T-helper 9 cell (primary cell): ENCODE measurements around the gene TTC34.

Experiments
- DNase-seq: peaks from one replicate; pipeline ENCODE4 v3.0.0-alpha.2; 2020

The TTC34 gene

DNA sequence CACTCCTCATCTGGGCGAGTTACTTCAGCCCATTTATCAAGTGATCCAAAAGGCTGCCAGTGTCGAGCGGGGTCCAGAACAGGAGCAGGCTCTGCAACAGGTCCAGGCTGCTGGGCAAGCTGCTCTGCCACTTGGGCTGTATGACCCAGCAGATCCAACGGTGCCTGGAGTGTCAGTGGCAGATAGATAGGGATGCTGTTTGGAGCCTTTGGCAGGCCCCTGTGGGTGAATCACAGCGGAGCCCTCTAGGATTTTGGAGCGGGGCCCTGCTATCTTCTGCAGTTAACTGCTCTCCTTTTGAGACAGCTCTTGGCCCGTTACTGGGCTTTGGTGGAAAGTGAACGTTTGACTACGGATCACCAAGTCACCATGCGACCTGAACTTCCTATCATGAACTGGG, 176.2 kb downstream of the TTC34 start:
- DNase-seq, result no peak

DNA sequence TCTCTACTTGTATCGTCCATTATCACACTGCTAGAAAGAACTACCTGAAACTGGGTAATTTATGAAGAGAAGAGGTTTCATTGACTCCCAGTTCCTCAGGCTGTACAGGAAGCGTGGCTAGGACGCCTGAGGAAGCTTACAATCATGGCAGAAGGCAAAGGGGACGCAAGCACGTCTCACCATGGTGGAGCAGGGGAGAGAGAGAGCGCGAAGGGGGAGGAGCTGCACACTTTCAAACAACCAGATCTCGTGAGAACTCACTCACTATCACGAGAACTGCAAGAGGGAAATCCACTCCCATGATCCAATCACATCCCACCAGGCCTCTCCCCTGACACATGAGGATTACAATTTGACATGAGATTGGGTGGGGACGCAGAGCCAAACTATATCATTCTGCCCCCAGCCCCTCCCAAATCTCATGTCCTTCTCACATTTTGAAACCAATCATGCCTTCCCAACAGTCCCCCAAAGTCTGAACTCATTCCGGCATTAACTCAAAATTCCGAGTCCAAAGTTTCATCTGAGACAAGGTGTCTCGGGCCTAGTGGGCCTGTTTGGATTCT, 176.7 kb downstream of the TTC34 start:
- DNase-seq, result no peak

DNA sequence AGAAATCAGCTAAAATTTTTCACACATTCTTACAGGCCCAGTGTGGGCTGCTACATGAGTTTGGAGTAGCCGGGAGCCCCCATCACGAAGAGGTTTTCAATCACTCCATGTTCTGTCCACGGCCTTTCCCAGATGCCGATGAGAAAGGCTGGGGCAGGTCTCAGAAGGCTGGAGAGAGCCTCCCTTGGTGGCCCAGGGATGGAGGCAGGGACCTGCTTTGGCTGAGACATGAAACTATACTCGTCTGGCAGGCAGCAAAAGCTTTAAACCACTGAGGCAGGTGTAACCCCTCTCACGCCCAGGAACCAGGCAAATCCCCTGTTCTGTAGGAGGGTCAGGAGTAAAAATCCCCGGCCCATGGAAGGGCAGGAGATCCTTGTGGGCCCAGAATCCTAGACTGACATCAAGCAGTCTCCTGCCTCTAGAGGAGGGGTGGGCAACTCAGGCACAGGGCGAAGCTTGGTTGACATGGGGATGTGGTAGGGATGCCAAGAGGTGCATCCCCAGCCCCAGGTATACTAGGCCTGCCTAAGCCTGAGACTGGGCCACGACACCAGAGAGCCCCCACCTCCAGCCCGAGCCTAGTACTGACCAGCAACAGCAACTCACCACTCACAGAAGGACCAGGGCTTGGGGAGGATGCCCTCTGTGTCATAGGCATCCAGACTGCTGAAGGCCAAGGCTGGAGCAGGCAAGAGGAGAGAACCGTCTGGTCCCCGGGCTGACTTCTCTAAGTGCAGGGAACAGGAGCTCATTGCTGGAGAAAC, 177.7 kb downstream of the TTC34 start:
- no peak for DNase-seq

- no peak for DNase-seq
Observed at GRCh38 chr1:2617971-2618470, 183.5 kb downstream of the TTC34 start.

DNA sequence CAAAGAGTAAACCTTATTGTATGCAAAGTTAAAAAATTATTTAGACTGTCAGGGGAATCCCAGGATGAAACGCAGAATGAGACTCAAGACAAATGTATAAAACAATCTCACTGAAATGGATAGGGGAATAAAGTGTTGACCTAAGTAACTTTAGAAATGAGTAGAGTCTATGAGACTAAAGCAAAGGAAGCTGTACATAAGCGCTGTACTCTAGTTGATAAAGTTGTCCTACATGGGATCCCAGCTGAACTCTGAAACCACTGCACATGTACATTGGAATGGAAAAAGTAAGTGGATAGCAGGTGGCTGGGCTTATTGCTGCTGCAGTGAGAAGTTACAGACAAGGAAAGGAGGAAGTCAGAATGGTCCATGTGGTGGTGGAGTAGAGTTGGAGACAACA, 187.3 kb downstream of the TTC34 start:
- no peak for DNase-seq

- no peak for DNase-seq
Observed at GRCh38 chr1:2612591-2613365, 188.7 kb downstream of the TTC34 start.

GRCh38 chr1:2611621-2612437, 189.7 kb downstream of the TTC34 start:
- no peak for DNase-seq

GRCh38 chr1:2611031-2611501, 190.4 kb downstream of the TTC34 start:
- DNase-seq, result no peak

- no peak for DNase-seq
Observed at GRCh38 chr1:2610036-2610959, 191.2 kb downstream of the TTC34 start.

DNA sequence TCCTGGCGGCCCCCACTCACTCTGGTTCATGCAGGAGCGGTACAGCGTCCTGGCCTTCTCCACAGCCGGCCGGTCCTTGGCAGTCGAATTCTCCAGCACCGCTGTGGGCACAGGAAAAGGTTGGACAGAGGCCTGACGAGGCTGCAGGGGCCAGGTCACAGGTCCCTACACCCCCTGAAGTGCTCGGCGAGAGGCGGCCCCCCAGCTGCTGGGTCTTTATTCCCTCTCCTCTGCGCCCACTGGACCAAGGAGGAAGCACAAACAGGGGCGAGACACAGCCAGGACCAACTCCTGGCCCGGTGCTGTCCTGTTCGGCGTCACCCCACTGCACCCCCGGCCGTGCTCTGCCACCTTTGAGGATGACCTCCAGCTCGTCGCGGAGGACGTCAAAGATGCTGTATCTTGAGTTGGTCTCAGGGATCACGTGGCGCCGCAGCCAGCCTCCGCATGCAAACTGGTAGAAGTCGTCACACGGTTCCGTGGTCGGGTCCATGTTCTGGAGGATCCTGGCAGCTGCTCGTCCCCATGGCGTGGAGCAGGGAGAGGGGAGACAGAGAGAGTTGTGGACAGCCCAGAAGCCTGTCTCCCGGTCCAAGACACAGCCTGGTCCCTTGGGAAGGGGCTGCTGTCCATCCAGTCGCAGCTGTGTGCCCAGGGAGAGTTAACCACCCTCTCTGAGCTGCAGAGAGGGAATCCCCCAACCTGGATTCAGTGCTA, 192.0 kb downstream of the TTC34 start:
- no peak for DNase-seq

GRCh38 chr1:2607641-2608091, 193.8 kb downstream of the TTC34 start:
- DNase-seq, result no peak

GRCh38 chr1:2606881-2607621, 194.4 kb downstream of the TTC34 start:
- no peak for DNase-seq

DNA sequence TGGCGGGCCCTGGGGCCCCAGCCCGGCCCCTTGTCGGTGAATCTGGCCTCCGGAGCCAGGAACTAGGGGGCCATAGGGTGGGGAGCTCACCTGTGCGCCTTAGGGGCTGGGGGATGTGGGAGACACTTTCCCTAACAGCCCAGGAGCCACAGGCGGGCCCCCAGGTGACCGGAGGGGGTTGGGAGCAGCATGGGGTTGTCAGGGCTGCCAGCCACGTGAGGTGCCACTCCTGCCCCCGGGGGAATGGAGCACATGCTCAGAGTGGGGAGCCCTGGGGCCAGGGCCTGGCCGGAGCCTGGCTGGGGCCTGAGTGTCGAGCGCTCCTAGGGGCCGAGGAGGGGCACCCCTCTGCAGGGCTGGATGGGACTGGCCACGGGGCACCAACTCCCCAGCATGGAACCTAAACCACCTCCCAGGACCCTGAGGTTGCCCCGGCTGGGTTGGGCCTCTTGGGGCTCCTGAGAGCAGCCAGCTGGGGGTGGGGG, 195.1 kb downstream of the TTC34 start:
- no peak for DNase-seq

DNA sequence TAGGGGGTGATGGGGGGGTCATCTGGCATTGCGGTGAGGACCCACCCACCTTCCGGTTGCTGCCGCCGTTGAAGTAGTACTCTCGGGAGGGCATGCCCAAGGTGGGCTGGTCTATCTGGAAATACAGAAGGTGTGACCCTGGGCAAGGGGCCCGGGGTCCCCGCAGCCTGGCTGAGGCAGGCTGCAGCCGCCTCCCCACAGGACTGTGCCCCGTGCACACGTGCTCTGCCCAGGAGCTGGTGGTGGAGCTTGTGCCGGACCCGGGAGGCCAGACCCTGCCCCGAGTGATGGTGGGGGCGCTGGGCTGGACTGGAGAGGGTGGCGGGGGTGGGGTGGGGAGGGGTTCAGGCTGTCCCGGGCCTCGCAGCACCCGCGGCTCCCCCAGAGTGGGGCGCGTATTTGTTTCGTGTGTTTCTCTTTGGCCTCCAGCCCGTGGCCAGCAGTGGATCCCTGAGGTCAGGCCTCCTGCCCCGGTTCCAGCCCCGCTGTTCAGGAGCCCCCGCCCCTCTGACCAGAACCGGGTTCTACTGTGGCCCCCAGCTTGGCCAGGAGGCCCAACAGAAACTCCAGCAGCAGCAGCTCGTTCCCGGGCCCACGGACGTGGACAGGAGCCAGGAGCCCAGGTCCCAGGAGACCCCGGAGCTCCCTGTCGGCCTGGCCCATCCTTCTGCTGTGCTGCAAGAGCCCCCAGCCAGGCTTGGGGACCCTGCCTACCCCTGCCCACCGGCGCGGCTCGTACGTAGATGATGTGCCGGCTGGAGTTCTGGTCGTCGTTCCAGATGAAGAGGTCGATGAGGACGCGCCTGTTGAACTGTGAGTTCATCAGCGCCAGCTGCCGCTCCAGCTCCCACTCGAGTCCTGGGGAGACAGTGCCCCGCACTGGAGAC, 195.7 kb downstream of the TTC34 start:
- DNase-seq, result no peak

DNA sequence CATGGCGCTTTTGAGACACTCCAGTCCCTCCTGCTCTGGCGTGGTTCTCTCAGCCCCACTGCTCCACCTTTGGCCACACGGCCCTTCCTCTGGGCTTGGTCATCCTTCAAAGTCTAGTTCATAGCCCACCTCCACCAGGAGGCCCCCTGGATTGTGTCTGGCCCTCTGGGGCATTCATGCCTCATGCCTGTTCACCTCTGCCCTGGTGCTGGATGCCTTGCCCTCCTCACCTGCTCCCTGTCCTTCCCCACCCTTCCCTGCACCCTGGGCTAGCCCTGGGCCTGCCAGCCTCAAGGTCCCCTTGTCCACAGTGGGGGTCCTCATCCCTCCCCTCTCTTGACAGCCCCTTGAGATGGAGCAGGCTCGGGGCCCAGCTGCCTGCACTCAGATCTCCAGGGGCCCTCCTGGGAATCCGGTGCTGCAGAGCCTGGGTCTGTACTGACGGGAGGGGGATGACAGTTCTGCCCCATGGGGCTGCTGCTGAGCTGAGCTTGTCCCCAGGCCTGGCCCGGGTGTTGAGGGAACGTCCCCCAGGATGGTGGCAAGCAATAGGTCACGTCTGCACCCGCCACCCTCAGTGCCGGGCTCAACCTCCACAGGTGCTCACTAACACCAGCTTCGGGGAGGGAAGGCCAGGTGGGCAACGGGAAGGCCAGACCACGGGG, 196.5 kb downstream of the TTC34 start:
- no peak for DNase-seq

- no peak for DNase-seq
Observed at GRCh38 chr1:2604156-2604843, 197.2 kb downstream of the TTC34 start.

DNA sequence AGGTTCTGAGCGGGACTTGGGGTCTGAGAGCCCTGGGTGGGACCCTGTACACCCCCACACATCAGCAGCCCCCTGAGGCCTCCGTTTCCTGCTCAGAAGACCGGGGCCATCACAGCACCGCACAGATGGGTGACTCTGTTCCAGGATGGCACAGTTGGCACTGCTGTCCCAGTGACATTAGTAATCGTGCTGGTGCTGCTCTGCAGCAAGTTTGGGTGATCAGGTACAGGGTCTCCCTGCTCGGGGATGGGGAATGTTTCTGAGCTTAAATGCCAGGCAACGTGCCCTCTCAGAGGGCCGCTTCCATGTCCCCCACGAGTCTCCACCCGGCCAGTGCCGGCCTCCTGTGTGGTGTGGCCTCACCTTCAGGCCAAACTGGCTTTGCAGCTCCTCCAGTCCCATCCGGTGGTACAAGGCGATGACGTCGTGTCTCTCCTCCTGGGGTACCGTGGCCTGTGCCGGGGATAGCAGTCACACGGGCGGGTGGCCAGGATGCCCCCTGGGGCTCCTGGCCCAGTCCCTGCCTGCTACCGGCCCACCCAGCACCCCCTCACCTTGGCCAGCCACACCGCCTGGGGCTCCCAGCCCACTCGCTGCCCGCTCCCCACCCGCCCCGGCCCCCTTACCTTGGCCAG, 197.9 kb downstream of the TTC34 start:
- DNase-seq, result no peak
